CD4-positive, alpha-beta T cell treated with Interferon gamma for 1 hour (primary cell): Measurements from ENCODE around the gene AQP6.

Source experiments
- DNase-seq: peaks from one replicate; pipeline ENCODE4 v3.0.0-alpha.2; 2020

Gene AQP6, protein sequence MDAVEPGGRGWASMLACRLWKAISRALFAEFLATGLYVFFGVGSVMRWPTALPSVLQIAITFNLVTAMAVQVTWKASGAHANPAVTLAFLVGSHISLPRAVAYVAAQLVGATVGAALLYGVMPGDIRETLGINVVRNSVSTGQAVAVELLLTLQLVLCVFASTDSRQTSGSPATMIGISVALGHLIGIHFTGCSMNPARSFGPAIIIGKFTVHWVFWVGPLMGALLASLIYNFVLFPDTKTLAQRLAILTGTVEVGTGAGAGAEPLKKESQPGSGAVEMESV

DNA sequence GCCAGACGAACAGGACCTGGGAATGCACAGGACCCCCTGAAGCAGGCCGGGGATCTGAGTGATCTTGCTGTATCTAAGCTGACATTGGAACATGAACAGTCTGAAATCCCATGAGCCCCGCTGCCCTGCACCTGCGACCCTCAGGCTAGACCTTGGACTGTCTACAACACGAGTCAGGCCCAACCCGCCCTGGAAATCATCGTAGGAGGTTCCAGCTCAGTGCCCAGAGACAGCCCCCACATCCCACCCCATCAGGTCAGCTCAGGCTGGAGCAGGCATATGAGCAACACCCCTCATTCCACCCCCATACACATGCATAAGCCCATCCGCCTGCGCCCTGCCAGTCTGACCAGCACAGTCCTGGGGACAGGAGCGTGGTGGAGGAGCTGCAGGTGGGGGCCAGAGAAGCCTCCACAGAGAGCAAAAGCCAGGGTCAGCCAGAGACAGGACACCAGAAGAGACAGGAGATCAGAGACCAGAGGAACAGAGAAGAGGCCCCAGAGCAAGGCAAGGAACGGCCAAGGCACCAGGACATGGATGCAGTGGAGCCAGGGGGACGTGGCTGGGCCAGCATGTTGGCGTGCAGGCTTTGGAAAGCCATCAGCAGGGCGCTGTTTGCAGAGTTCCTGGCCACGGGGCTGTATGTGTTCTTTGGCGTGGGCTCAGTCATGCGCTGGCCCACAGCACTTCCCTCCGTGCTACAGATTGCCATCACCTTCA lies at the start of gene AQP6:
Gene AQP6 (plus strand): TSS at position 307 of the 720 bp plus-strand sequence. CDS start 227 bp downstream, at position 534.
- DNase-seq: no peak

DNA sequence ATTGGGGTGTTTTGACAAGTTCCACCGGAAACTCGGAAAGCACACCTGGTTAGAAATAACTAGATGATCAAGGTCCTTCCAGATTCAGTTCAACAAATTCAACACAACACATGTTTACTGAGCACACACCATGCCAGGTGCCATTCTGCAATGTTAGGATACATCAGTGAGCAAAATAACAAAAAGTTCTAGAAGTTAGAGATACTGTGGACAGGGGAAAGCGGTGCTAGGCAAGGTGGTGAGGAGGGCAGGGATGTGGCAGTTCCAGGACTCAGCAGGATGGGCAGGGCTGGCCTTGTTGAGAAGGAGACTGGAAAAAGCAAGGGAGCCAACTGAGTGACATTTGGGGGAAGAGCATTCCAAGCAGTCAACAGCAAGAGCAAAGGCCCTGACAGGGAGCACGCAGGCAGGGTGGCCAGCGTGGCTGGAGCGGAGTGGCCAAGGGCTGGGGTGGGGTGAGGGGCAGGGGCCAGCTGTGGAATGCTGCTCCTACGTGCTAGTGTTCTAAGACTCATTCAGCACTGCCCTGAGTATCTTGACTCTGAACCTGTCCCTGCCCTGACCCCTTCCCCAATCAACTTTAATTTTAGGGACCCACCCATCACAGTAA lies 49.6 kb upstream of the AQP6 start:
- no peak for DNase-seq

DNA sequence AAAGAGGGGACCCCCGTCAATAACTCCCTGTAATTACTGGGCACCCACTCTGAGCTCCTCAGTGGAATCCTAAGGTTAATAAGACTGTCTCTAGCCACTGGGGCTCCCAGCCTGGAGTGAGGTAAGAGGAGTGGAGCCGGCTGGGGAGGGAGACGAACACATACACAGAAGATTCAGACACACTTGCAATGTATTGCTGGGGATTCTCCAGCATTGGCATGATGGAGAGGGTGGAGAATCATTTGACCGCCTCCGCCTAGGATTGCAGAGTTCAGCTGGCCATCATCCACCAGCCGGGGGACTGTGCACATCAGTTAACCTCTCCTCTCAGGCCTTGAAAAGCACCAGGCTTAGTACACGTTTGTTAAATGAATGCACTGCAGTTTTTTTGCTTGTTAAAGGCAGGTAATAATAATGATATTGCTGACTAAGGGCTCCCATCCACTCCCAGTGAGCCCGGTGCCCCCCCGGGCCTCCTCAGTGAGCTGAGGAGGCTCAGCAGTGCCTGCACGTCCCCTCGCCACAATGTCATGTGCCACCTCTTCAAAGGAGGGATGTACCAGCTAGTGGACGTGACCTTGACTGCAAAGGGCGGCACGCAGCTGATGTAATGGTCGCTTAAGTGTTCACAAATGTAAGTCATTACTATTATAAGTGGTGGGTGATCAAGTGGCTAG lies 48.7 kb upstream of the AQP6 start:
- DNase-seq: no peak

DNA sequence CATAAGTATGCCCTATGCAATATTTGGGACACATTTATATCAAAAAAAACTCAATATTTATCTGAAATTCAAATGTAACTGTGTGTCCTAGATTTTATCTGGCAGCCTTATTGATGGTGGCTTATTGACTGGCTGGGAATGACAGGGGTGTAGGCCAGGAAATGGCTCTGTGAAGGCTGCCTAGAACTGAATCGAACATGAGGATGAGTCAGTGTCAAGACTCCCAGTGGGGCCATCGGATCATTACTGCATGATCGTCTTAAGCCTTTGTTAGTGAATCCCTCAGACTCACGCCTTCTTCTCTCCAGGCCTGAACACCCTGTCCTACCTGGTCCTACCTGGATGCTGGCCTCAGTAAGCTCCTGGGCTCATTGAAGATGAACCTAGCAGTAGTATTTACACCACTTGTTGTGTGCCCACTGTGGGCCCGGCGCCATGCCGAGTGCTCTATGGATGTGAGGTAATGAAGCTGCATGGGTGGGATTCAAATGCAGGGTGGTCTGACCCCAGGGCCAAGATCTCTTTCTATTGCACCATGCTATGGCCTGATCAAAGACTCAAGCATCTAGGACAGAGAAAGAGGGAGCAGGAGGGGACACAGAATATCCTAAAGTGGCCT lies 48.0 kb upstream of the AQP6 start:
- DNase-seq: no peak

DNA sequence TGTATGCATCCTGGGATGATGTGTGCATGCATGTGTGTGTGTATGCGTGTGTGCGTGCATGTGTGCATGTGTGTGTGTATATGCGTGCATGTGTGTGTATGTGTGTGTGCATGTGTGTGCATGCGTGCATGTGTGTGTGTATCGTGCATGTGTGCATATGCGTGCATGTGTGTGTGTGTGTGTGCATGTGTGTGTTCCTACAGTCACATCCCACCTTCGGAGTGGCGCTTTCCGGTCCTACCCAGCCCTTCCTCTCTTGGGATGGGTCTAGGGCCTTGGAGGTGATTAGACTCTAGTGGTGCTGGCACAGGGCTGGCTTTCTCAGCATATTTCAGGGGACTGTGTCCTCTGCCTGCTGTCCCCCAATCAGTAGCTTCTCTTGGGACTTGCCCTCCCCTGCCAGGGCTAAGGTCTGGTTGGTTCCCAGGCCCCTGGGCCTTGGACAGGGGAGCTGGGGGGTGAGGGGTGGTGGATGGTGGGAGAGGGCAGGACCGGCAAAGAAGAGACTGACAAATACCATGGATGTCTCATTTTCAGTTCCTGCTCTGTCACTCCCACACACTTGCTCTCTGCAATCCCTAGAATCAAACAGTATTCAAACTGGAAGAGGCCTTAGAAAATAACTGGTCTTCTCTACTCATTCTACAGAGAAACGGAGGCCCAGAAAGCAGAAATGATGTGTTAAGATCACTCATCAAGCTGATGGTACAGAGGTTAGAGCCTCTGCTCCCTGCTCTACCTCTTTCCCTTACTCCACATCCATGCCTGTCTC lies 47.1 kb upstream of the AQP6 start:
- DNase-seq: no peak

DNA sequence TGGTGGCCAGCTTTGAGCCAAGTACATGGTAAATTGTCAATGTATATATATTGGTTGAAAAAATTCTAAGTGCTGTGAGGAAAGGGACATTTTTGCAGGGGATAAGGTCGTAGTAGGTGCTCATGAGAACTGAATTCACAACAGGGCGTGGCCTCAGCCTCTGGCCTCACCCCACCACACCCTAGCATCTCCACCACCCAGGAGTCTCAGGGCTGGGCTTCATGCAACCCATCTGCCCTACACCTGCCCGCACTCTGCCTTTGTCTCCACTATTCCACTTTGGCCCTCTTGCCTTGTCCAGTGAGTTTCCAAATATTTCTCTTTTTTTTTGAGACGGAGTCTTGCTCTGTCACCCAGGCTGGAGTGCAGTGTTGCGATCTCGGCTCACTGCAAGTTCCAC lies 44.3 kb upstream of the AQP6 start:
- no peak for DNase-seq

DNA sequence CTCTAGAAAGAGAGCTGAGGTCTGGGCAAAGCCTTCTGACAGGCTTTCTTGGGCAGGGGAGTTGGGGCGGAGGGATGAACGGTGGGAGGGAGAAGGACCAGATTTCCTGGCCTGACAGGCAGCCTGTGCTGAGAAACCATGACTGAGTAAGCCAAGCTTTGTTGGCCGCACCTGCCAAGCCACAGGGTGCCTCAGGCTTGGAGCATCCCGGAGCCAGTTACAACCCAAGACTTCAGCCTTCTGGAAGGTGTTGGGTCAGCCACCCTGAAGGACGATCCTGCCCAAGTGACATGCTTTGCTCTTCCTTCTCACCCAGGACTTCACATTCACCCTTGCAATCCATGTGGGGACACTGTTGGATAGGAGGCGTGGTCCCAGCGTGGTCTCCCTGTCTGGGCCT lies 43.2 kb upstream of the AQP6 start:
- DNase-seq: no peak

DNA sequence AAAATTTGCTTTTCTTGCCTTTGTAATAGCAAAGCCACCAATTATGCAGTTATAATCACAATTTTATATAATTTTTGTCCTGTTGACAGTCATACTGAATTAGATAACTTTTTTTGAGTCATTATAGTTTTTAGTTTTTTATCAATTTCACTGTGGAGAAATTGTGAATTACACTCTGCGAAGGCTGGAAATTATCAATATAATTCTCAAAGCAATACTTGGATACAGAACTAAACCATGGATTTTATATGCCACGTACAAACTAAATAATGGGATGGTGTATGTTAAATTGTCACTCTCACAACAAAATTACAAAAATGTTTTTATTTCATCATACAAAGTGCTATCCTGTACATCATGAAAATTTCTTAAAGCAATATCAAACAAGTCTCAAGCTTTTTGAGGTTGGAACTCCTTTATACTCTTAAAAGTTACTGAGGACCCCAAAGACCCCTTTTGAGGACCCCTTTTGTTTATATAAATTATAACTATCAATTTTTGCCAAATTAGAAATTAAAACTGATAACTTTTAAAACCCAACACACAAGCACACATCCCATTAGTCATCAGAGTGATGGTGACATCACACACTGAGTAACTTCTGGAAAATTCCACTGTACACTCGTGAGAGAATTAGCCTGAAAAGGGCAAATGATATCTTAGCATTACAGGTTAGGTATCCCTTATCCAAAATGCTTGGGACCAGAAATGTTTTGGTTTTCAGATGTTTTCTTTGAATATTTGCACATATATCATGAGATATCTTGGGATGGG lies 42.0 kb upstream of the AQP6 start:
- no peak for DNase-seq

DNA sequence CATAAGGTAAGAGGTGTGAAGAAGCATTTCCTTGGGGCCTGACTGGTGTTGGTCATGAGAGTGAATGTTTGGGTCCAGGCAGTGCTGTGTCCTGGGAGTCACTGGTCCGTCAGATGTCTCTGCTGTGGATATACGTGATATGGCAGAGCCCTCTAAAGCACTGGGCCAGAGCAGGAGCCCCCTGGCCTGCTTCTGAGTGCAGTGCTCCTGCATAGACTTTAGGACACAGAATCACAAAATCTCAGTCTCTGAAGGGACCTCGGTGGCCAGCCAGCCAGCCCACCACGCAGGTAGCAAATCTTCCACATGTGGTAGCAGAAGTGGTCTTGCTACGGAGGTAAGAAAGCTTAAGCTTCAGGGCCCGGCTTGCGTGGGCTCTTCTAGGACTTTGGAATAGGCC lies 40.7 kb upstream of the AQP6 start:
- DNase-seq: no peak

DNA sequence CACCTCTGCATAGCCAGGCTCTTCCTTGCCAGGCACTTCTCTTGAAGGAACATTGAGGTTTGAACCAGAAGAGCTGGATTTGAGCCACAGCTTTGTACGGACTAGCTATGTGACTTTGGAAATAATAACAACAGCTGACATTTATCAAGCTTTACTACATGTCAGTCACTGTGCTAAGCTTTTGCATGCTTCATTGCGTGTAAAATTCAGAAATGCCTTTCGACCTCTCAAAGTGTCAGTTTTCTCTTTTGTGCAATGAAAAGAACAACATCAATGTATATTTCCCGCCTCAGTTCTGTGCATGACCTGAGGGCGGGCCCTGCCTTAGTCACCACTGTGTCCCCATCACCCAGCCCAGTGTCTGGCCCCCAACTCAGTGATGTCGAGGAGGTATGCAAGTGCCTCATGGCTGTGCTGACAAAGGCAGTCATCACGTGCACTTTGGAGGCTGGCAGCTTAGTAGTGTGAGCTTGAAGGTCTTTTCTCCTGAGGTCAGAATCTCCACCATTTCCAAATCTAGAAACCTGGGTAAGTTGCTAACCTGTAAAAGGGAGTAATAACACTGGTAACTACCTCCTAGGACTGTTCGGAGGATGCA lies 40.1 kb upstream of the AQP6 start:
- DNase-seq: no peak

DNA sequence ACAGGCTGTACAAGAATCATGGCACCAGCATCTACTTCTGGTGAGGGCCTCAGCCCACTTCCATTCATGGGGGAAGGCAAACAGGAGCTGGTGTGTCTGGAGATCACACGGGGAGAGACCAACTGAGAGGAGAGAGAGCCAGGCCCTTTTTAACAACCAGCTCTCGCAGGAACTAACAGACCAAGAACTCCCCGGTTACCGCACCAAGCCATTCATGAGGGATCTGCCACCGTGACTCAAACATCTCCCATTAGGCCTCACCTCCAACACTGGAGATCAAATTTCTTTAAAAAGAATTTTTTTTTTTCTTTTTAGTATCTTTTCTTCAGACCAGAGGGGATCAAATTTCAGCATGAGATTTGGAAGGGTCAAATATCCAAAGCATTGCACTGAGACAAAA lies 39.0 kb upstream of the AQP6 start:
- DNase-seq: no peak

DNA sequence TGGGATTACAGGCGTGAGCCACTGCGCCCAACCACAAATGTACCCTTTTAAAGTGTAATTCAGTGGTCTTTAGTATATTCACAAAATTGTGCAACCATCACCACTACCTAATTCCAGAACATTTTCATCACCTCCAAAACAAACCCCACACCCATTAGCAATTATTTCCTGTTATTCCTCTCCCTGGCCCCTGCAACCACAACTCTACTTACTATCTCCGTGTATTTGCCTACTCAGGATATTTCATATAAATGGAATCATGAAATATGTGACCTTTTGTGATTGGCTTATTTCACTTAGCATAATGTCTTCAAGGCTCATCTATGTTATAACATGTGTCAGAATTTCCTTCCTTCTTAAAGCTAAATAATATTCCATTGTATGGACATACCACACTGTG lies 38.2 kb upstream of the AQP6 start:
- no peak for DNase-seq

DNA sequence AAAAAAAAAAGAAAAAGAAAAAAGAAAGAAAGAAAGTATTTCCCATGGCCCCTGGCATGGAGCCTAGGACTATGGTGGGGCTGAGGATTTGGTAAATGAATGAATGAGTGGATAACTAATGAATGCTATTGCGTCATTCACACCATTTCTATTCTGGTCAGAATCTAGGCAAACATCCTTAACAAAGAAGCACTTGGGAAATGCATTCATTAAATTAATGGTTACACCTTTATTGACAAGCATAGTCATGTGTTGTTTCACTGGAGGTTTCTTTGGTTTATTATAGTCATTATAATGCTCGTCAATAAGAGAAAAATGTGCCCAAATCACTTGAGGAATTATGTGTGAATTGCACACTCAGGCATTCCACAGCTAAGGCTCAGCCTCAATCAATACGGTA lies 35.8 kb upstream of the AQP6 start:
- no peak for DNase-seq

DNA sequence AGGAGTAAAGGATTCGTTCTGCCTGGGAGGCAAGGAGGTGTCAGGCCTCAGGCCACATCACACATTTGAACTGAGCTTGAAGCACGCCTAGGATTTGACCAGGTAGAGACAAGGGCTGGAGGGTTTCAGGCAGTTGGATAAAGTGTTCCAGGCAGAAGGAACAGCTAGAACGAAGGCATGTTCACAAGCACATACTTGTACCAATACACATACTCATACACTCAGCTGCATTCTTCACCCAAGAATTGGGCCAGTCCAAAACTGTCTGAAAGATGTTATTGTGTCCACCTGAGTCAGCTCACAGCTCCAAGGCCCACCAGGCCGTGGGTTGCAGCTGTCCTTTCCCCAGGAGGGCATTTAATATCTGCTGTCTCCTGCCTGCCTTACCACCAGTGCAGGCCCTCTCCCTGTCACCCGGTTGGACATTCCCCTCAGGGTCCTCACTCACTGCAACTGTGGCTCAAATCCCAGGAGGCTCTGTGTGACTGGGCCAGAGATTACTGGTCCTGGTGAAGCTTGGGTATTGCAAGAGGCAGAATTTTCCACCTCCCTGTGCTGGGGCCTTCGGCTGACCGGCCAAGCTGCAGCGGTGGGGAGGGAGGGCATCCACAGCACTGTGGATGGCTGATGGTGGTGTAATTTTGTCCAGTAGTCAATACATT lies 35.0 kb upstream of the AQP6 start:
- DNase-seq: no peak

DNA sequence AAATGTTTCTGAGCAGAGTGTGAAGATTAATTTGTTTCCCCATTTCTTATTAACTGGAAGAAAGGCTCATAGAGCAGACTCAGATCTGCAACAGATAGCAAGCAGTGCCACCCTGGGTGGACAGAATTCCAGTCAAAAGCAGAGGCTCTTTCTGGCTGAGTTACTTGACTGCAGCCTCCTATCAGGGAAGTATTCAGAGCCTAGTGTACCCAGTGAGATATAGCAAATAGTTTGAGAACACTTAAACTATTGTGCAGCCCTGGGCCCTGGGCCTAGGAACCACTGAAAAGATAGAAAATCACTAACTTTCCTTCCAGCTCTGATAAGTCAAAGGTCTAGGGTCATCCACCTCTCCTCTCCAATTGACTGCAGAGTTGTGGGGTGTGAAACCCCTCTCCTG lies 33.4 kb upstream of the AQP6 start:
- DNase-seq: no peak

DNA sequence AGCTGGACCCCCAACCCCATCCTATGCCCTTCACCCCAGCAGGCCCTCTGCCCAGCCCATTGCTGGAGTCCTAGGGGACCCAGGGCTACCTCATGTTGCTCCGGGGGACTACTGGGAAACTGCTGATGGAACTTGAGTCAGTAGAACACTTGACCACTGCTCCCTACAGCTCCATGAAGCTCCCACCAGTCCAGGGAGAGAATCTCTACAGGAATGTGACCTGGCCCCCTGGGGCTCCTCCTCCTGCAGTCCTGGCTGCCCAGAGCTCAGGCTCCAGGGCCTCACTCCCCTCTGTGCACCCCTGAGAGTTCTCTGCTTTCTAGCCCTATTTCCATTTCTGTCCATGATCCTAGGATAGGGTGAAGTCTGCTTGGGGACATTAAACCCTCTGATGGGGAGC lies 33.0 kb upstream of the AQP6 start:
- DNase-seq: no peak

DNA sequence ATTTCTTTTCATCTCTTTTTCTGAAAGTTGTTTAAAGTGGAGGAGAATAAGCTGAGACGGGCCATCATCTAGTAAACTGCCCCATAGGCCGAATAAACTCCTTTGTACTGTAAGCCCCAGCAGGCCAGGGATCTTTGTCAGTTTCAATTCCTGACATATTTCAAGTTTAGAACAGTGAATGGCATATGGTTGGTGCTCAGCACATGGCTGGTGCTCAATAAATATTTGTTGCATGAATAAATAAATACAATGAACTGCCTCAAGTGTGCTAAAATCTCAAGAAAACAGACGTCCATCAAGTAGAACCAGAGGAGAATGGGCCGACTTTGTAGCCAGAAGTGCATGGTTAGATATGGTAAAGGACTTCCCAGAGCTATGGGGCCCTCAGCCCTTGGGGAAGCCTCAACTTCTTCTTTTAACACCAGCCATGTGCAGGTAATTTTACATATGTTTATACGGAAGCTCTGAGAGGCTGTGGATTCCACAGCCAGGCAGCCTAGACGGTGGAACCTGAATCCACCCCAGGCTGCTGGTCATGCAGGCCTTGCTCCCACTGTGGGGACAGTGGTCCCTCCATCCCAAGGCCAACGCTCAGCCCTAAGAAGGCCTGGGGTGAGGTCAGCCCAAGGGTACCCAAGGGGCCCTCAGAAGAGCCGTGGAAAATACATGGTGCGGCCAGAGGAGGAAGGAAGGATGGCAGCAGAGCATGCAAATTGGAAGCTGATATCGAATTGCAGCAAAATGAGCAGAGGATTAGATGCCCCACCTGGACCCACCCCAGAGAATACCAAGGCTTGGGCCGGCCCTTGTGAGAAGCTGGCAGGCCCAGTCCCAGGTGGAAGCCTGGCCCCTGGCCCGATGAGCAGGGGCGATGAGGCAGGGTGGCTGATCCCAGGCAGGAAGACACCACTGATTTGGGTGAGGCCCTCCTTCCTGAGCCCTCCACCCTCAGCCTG lies 30.9 kb upstream of the AQP6 start:
- no peak for DNase-seq

DNA sequence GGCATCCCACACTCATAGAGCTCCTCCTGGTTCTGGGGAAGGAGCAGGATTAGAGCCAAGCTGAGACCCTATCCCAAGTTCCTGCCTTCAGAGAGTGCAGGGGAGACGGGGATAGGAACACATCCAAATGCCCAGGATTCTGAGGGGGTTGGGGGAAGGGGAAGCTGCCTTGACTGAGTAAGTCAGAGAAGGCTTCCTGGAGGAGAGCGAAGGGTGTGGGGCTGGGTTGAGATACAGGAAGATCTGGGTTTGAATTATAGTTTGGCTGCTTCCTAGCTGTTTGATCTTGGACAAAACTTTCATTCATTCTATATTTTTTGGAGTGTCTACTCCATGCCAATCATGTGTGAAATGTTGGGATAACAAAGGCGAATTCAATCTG lies 30.2 kb upstream of the AQP6 start:
- DNase-seq: no peak

DNA sequence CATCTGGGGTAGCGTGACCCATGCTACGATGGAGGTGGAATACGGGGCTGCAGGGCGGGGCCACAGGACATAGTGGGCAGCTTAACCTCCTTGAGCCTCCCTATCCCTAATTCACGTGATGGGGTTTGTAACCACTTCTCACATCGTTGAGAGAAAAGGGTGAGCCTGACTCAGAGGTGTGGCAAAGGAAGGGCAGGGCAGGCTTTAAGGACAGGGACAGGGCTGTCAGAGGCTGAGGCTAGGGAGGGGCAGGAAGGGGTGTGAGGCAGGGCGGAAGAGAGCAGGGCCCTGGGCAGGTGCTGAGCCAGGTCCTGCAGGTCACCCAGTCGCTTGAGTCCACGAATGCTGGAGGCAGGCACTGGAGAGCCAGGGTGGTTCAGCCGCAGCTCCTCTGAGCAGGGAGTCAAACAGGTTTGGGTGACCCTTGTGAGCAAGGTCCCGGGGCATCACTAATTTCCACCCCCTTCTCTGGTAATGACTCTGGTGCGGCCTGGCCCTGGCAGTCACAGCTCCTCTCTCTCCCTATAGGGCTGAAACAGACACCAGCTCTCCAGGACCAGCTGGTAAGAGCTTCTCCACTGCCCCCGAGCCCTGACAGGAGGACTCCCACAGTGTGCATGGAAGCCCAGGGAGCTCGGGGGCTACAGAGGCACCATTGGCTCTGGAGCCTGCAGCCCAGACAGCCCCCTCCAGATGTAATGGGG lies 29.7 kb upstream of the AQP6 start:
- DNase-seq: no peak
